Measurements from ENCODE around the gene MAP1LC3B2.

DNA sequence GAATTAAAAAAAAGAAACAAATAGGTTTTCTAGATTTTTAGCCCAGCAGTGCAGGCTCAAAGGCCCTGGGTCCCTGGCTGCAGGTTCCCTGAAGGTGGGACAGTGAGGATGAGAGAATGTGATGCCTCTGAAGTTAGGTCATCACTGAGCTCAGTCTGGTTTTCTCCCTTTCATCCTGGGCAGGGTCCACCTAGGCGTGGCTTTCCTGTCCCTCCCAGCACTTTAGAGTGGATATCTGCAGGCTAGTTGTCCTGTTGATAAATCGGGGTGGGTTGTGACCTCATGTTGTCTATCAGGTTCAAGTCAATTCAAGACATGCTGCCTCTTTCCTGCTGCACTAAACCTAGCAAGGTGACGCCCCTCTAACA is 60.9 kb downstream of the MAP1LC3B2 start:
- TF ChIP-seq CTCF (conservative IDR thresholded peaks at IDR 0.05; ENCODE audit: low read length) (no peak), EZH2phosphoT487 (IDR thresholded peaks at IDR 0.05; ENCODE audit: borderline replicate concordance, low read depth, low read length) (no peak)
